Measurements from ENCODE around the gene USP25.

USP25 gene

DNA sequence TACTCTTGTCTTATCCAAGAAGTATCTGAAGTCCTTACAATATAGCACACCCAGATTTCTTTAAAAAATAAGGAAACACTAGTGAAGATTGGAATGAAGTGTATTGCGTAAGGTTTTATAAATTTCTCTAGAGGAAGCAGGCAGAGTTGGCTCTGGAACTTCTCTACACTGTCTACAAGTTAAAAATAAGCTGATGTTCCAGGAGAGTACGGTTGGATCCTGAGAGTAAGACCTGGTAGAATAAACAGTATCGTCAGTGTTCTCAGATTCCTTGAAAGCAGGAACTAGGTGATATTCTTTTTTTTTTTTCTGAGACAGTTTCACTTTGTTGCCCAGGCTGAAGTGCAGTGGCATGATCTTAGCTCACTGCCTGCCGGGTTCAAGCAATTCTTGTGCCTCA lies 107.9 kb downstream of the USP25 start (continued):
- TF ChIP-seq, protein P1, sequence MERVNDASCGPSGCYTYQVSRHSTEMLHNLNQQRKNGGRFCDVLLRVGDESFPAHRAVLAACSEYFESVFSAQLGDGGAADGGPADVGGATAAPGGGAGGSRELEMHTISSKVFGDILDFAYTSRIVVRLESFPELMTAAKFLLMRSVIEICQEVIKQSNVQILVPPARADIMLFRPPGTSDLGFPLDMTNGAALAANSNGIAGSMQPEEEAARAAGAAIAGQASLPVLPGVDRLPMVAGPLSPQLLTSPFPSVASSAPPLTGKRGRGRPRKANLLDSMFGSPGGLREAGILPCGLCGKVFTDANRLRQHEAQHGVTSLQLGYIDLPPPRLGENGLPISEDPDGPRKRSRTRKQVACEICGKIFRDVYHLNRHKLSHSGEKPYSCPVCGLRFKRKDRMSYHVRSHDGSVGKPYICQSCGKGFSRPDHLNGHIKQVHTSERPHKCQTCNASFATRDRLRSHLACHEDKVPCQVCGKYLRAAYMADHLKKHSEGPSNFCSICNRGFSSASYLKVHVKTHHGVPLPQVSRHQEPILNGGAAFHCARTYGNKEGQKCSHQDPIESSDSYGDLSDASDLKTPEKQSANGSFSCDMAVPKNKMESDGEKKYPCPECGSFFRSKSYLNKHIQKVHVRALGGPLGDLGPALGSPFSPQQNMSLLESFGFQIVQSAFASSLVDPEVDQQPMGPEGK (CRISPR knock-in tag; IDR thresholded peaks at IDR 0.05; ENCODE audit: borderline replicate concordance): no peak
- no peak for TF ChIP-seq OSR1 (CRISPR knock-in tag; IDR thresholded peaks at IDR 0.05)
- no peak for TF ChIP-seq ZC3H10 (CRISPR knock-in tag; IDR thresholded peaks at IDR 0.05)

DNA sequence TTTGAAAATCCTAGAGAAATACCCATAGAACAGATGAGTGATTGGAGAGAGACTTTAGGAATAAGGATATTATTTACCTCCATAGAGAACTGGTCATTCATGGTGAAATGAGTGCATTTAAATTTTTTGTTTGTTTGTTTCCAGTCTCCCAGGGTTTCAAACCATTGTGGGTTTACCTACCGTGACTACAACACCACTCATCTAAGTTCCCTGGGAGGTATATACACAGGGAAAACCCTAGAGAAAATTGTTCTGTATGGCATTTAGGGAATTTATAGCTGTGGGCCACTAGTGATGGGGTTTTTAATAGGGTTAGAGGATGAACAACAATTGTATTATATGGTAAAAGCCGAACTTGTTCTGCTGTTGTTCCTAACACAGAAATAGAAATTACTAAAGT lies 109.2 kb downstream of the USP25 start:
- TF ChIP-seq ZFP30 (CRISPR knock-in tag; IDR thresholded peaks at IDR 0.05) (no peak), PPARA (CRISPR knock-in tag; IDR thresholded peaks at IDR 0.05; ENCODE audit: borderline replicate concordance) (no peak)
- TF ChIP-seq, protein P2, sequence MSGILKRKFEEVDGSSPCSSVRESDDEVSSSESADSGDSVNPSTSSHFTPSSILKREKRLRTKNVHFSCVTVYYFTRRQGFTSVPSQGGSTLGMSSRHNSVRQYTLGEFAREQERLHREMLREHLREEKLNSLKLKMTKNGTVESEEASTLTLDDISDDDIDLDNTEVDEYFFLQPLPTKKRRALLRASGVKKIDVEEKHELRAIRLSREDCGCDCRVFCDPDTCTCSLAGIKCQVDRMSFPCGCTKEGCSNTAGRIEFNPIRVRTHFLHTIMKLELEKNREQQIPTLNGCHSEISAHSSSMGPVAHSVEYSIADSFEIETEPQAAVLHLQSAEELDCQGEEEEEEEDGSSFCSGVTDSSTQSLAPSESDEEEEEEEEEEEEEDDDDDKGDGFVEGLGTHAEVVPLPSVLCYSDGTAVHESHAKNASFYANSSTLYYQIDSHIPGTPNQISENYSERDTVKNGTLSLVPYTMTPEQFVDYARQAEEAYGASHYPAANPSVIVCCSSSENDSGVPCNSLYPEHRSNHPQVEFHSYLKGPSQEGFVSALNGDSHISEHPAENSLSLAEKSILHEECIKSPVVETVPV (CRISPR knock-in tag; IDR thresholded peaks at IDR 0.05): no peak
- TF ChIP-seq, protein P3, sequence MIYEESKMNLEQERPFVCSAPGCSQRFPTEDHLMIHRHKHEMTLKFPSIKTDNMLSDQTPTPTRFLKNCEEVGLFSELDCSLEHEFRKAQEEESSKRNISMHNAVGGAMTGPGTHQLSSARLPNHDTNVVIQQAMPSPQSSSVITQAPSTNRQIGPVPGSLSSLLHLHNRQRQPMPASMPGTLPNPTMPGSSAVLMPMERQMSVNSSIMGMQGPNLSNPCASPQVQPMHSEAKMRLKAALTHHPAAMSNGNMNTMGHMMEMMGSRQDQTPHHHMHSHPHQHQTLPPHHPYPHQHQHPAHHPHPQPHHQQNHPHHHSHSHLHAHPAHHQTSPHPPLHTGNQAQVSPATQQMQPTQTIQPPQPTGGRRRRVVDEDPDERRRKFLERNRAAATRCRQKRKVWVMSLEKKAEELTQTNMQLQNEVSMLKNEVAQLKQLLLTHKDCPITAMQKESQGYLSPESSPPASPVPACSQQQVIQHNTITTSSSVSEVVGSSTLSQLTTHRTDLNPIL (CRISPR knock-in tag; IDR thresholded peaks at IDR 0.05; ENCODE audit: low read depth): no peak
- TF ChIP-seq, protein P4, sequence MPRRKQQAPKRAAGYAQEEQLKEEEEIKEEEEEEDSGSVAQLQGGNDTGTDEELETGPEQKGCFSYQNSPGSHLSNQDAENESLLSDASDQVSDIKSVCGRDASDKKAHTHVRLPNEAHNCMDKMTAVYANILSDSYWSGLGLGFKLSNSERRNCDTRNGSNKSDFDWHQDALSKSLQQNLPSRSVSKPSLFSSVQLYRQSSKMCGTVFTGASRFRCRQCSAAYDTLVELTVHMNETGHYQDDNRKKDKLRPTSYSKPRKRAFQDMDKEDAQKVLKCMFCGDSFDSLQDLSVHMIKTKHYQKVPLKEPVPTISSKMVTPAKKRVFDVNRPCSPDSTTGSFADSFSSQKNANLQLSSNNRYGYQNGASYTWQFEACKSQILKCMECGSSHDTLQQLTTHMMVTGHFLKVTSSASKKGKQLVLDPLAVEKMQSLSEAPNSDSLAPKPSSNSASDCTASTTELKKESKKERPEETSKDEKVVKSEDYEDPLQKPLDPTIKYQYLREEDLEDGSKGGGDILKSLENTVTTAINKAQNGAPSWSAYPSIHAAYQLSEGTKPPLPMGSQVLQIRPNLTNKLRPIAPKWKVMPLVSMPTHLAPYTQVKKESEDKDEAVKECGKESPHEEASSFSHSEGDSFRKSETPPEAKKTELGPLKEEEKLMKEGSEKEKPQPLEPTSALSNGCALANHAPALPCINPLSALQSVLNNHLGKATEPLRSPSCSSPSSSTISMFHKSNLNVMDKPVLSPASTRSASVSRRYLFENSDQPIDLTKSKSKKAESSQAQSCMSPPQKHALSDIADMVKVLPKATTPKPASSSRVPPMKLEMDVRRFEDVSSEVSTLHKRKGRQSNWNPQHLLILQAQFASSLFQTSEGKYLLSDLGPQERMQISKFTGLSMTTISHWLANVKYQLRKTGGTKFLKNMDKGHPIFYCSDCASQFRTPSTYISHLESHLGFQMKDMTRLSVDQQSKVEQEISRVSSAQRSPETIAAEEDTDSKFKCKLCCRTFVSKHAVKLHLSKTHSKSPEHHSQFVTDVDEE (CRISPR knock-in tag; IDR thresholded peaks at IDR 0.05): no peak
- ATAC-seq: no peak

DNA sequence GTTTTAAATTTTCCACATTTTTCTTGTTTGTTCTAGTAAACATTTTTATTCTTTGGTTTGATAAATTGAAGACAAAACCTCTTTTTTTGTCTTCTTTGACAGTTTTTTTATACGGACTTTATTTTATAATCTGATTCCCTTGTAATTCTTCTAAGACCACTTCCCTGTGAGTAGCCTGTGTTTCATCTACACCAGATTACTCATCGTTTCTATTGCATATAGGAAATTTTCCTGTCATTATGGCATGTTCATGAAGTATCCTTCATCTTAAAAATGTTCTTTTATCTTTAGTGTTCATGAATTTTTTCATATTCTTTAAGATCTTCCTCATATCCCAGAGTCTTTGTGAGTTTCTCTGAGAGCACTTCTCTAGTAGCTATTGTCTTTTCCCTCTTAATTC lies 109.8 kb downstream of the USP25 start:
- ATAC-seq: peak; percentile 45
- TF ChIP-seq ZFP3 (CRISPR knock-in tag; IDR thresholded peaks at IDR 0.05) (no peak), ISL1 (CRISPR knock-in tag; IDR thresholded peaks at IDR 0.05) (0 out of 2 replicates have a peak, but pooled peaks have one; percentile 14), RARB (CRISPR knock-in tag; IDR thresholded peaks at IDR 0.05) (no peak)

DNA sequence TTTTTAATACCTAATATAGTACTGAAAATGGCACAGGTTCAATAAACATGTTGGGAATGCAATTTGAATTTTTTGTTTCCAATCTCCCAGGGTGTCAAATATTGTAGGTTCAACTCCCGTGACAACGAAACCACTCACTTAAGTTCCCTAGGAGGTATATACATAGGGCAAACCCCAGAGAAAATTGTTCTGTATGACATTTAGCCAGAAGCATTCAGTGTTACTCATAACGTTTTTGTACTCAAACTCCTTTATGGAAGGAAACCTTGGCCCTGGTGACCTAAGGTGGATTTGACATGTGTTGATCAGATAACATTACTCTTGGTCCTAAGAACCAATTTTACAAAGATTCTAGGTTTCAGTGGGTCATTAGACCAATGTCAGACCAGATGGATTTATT lies 110.6 kb downstream of the USP25 start:
- no peak for ATAC-seq
- no peak for TF ChIP-seq TOX (CRISPR knock-in tag; IDR thresholded peaks at IDR 0.05; ENCODE audit: borderline replicate concordance)
- TF ChIP-seq BACH2 (CRISPR knock-in tag; IDR thresholded peaks at IDR 0.05; ENCODE audit: borderline replicate concordance): no peak

DNA sequence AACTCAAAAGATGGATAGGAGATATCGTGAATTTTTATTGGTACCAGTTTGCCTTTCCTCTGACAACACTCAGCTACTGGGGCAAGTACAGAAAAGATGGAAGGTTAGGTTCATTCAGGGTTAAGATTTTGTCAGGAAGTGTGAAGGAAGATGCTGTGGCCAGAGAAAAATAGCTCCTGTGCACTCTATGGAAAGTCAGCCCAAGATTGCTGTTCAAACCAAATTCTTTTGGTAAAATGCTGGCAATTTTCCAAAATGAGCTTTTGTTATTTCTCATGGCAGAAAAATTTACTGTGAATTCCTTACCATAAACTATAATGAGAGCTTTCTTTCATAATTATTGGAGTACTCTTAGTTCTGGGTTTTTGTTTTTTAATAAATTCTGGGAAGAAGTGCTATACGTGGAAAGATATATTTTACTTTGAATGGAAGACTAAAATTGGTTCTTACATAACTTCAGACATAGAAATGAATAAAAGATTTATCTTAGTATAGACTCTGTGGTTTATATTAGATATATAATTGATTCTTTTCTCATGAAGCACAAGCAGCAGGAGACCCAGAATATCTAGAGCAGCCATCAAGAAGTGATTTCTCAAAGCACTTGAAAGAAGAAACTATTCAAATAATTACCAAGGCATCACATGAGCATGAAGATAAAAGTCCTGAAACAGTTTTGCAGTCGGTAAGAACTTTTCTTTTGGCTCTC lies 112.2 kb downstream of the USP25 start:
- peak; percentile 80 for ATAC-seq
- no peak for TF ChIP-seq TOX (CRISPR knock-in tag; IDR thresholded peaks at IDR 0.05; ENCODE audit: borderline replicate concordance)
- no peak for TF ChIP-seq TCF4 (CRISPR knock-in tag; IDR thresholded peaks at IDR 0.05; ENCODE audit: borderline replicate concordance)
- TF ChIP-seq PPARA (CRISPR knock-in tag; IDR thresholded peaks at IDR 0.05; ENCODE audit: borderline replicate concordance): no peak
- no peak for TF ChIP-seq SNAI2 (CRISPR knock-in tag; IDR thresholded peaks at IDR 0.05)
- TF ChIP-seq ISL1 (CRISPR knock-in tag; IDR thresholded peaks at IDR 0.05): peak; percentile 26

DNA sequence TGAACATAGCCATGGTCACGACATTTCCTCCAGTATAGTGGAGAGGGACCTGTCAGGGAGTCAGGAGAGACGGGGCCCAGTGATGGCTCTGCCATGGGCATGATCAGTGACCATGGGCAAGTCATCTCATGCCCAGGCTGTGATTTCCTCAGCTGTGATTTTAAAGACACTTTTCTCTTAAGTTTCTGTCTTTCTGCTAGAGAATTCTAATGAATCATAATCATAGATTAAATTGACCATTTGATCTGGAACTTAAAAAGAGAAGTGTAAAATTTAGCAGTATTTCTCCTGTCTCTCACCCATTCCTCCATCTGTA lies 112.7 kb downstream of the USP25 start:
- TF ChIP-seq, protein P2 (CRISPR knock-in tag; IDR thresholded peaks at IDR 0.05): no peak
- TF ChIP-seq BACH2 (CRISPR knock-in tag; IDR thresholded peaks at IDR 0.05; ENCODE audit: borderline replicate concordance) (no peak), SNAI2 (CRISPR knock-in tag; IDR thresholded peaks at IDR 0.05) (no peak), ZFP3 (CRISPR knock-in tag; IDR thresholded peaks at IDR 0.05) (no peak)
- peak; percentile 19; the same call in 2 of the 3 replicates for ATAC-seq
